HS-27A (cell line): Measurements from ENCODE around the gene H3-3A.

ENCODE experiments used
- DNase-seq: peaks from one replicate; pipeline ENCODE4 v3.0.0-alpha.2; 2012; ENCODE audit warnings: low read depth, missing footprints

The H3-3A gene

GRCh38 chr1:226111098-226111882 is 48.8 kb downstream of the H3-3A start:
- no peak for DNase-seq

GRCh38 chr1:226111883-226112261 is 49.4 kb downstream of the H3-3A start:
- DNase-seq, result no peak

- DNase-seq, result no peak
Measured at GRCh38 chr1:226112626-226113025, 50.1 kb downstream of the H3-3A start.

- DNase-seq, result no peak
Measured at GRCh38 chr1:226116673-226117072, 54.2 kb downstream of the H3-3A start.

GRCh38 chr1:226117330-226117729 is 54.8 kb downstream of the H3-3A start:
- DNase-seq, result no peak

- DNase-seq, result no peak
Measured at GRCh38 chr1:226118357-226118756, 55.8 kb downstream of the H3-3A start.

GRCh38 chr1:226119169-226119568 is 56.7 kb downstream of the H3-3A start:
- no peak for DNase-seq

GRCh38 chr1:226120398-226120797 is 57.9 kb downstream of the H3-3A start:
- no peak for DNase-seq

GRCh38 chr1:226121049-226121586 is 58.6 kb downstream of the H3-3A start:
- DNase-seq, result no peak
